ENCODE results near the gene S100P.

S100P gene

GRCh38 chr4:6739920-6740319 lies 46.2 kb downstream of the S100P start:
- DNase-seq (ENCODE audit: extremely low read depth, low read depth), result no peak
- H3K4me3 ChIP-seq (replicated peaks; ENCODE audit: low read depth, low read length), result no peak overlapping the region

DNA sequence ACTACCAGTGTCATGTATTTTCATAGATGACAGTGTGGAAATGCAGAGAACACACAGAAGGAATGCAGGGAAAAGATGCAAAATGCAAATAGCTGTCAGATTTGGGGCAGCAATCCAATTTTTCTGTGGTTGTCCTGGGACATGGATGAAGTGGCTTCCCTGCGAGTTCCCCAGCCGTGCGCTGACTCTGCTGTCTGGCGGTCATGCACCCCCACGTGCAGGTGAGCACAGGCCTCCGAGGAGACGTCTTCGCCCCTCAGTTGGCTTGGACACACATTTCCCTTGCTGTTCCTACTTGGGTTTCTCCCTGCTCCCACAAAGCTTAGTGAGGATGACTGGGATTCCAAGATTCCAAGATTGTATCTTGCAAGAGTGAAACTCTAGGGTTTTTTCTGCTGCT lies 46.7 kb downstream of the S100P start:
- TF ChIP-seq CTCF (IDR thresholded peaks at IDR 0.05; ENCODE audit: low read depth, low read length, missing control alignments), result no peak

More at GRCh38 chr4:6739920-6740319, 46.2 kb downstream of the S100P start:
- TF ChIP-seq CTCF (IDR thresholded peaks at IDR 0.05; ENCODE audit: low read depth, low read length, missing control alignments), result no peak

DNA sequence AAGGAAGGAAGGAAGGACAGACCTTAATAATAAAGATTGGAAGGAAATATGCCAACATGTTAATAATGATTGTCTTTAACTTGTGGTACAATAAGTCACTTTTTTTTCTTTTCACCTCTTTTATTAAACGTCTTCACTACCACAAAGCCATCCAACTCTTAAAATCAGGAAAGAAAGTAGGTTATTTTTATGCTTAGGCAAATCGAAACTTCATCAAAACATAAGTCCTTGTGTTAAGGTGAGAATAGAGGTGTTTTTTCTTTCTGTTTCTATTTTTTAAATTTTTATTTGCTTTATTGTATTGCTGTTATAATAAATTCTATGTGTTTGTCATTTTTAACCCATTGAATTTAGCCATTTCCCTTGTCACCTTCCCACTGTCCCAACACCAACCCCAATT lies 48.8 kb downstream of the S100P start:
- no peak for TF ChIP-seq CTCF (IDR thresholded peaks at IDR 0.05; ENCODE audit: low read depth, low read length, missing control alignments)
- H3K4me3 ChIP-seq (replicated peaks; ENCODE audit: low read depth, low read length), result no peak overlapping the region
- DNase-seq (ENCODE audit: extremely low read depth, low read depth), result no peak

More for the DNA sequence above, 46.7 kb downstream of the S100P start:
- DNase-seq (ENCODE audit: extremely low read depth, low read depth), result no peak
- H3K4me3 ChIP-seq (replicated peaks; ENCODE audit: low read depth, low read length), result no peak overlapping the region

DNA sequence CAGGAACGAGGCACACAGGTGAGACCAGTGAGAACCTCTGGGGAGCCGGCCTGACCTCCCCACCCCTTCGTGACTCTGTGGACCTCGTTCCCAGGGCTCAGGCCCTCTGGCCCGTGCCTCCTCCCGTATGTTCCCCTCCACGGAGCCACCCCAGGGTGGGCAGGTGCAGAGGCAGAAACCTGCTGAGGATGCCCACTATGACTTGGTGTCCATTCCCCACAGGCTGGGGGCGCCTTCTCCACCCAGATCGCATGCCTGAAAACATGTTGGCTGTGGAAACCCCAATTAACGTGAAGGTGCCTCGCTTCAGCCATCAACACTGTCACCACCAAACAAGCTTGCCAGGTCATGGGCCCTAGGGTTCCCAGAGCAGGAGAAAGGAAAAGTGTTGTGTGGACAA lies 49.3 kb downstream of the S100P start:
- TF ChIP-seq CTCF (IDR thresholded peaks at IDR 0.05; ENCODE audit: low read depth, low read length, missing control alignments), result no peak
- no peak for DNase-seq (ENCODE audit: extremely low read depth, low read depth)
- H3K4me3 ChIP-seq (replicated peaks; ENCODE audit: low read depth, low read length), result no peak overlapping the region
